Measurements from ENCODE around the gene RTF2. TPM values are rescaled to one million over a fixed set of nuclear protein-coding genes. Genes with fewer than 3 reads are reported as not detected.

RTF2 gene
- total RNA-seq, 1 donor from 2014 or later = 95.0 TPM

DNA sequence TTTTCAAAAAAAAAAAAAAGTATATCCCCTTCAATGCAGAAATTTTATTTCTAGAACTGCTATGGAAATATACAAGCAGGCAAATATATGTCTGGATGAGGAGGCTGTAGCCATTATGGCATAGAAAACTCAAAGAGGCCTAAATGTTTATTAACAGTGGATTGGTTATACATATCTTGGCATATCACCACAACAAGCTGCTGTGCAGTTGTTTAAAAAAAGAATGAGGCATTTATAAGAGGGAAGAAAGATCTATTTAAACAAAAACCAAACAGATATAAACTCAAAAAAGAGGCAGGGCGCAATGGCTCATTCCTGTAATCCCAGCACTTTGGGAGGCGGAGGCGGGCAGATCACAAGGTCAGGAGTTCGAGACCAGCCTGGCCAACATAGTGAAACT is 30.1 kb upstream of the RTF2 start:
- DNase-seq (ENCODE audit: low read depth) = no peak

DNA sequence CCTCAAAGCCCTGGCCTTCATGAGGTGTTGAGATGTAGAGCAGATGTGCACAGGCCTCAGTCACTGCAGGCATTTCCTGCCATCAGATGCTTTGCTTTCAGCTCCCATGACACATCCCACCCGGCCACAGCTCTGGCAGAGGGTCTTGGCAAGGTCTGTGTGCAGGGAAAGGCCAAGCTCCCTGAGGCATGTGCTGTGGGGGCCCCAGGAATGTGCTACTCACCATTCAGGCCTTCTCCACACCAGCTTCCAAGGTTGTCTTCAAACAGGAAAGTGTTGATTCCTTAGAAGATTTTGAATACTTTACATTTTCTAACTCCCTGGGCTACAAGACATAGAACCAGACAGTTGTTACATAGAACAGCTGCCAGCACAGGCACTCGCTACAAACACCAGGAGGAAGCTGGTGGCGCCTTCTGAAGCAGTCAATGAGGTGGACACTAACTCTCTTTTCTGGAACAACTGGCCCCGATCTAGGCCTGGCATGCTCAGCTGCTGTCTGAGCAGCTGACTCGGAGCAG is 28.6 kb upstream of the RTF2 start:
- DNase-seq (ENCODE audit: low read depth) = peak; percentile 14

DNA sequence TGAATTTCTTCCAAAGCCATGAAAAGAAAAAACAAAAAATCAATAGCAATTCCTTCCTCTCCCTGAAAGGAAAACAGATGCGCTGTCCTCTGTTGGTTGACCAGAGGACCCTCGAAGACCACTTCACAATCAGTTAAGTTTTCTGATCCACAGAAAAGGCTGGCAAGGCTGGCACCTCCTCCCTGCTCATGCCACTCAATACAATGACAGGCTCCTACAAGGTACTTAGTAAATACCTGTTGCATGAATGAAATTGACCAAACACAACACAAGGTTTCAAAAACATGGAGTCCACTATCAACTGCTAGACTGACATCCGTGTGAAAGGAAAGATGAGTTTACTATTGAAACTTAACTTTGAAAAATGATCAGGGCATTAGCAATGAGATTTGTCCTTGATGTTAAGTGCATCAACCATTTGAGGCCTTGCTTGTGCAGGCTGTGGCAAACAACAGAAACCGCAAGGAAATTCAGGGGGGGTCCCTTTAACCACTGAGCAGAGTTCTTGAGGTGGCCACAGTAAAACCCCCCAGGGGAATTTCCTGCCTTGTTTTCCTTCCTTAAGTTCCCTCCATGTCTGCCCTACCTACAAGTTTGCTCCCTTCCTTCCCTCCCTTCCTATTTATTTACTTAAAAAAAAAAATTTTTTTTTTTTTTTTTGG is 27.9 kb upstream of the RTF2 start:
- no peak for DNase-seq (ENCODE audit: low read depth)

DNA sequence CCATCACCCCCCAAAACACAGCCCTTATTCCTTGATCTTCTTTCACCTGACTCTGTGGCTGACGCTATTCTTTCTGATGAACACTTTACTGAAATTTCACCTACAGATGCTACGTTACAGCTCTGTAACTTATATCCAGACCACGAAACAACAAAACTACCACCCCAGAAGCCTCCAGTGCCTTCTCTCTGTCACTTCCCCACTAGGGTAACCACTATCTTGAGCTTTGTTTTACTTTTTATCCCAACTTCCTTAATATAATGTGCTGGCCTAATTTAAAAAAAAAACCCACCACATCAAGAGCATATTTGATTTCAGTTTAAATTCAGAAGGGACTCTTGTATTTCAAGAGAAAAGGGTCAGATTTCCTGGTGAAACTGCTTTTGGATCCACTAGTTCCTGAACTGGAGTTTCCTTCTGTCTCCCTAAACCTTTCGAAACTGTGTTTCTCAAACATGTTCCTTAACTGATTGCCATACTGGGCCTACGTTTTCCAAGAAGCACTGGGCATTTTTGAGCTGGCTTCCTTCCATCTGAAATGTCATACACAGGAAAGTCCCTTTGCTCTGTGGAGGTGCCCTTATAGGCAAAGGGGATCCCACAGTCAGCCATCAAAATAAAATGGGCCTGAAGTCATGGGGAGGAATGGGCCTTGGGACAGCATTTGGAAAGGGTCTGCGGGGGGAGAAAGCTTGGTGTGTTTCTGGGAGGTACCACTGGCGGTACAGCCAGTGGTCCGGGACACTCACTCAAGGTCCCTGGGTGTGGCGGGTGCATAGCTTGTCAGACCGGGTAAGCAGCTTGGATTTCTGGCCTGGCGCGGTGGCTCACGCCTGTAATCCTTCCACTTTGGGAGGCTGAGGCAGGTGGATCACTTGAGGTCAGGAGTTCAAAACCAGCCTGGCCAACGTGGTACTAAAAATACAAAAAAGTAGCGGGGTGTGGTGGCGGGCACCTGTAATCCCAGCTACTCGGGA is 25.8 kb upstream of the RTF2 start:
- DNase-seq (ENCODE audit: low read depth) = no peak

DNA sequence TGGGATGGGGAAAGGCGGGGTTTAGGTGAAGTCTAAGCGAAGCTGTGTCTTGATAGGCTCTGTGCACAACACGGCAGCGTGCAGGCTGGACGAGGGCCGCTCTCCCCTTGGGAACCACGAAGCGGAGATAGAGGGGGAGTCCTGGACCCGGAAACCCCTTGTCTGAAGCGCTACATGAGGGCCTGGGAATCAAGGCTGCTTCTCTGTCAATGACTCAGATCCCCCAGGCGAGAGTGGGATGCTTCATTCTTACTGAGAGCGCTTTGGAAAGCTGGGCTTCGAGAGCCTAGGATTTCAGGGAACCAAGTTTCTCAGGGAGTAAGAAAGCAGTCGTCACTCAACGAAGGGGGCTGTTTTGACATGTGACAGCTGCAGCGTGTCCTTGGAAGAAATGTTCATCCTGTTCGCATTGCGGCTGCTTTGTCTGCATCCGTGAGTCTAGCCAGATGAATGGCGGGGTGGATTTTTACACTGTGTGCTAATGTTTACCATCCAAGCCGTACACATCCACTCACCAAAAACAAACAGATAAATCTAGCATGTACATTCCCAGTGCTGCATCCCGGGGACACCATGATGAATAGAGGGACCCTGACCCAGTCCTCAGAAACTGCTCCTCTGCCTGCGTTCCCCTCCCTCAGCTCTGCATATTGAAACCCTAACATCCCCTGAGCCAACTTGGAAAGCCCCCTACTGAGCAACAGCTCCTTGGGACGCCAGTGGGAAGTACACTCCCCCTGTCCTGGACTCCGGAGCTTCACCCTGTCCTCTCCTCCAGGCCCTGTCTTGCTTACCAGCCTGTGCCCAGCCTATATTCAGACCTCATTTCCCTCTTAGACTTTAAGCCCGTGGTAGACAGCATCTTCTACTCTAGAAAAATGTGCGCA is 24.5 kb upstream of the RTF2 start:
- no peak for DNase-seq (ENCODE audit: low read depth)

DNA sequence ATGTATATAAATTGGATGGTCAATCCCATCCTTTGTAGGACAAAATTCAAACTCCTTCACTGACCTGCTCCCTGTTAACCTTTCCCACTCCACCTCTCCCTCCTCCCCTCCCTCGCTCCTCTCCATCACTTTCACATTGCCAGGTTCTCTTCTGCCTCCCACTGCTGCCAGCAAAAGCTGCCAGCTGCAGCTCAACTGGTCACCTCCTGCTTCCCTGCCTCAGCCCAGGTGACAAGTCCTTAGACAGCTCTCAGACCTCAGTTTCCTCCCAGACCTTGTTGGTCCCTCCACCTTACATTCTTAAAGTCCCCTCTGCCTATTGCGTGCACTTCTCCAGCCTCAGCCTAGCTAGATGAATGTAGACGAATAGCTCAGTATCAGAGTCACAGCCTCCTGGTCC is 23.3 kb upstream of the RTF2 start:
- DNase-seq (ENCODE audit: low read depth) = no peak

DNA sequence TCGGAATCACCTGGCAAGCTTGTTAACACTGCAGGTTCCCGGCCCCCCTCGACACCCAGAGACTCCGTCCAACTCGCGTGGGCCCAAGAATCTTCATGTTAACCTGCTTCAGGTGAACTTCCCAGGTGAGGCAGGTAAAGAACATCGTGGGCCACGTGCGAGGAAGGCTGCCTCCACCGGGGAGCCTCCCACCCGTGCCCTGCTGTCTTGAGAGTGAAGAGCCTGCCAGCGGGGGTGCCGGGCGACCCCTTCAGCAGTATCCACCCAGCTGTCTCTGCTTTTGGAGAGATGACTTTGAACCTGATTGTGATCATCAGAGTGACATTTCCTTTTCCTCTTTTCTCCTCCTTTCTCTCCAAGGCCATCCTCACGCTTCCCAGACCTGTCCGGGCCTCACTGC is 22.9 kb upstream of the RTF2 start:
- no peak for DNase-seq (ENCODE audit: low read depth)

DNA sequence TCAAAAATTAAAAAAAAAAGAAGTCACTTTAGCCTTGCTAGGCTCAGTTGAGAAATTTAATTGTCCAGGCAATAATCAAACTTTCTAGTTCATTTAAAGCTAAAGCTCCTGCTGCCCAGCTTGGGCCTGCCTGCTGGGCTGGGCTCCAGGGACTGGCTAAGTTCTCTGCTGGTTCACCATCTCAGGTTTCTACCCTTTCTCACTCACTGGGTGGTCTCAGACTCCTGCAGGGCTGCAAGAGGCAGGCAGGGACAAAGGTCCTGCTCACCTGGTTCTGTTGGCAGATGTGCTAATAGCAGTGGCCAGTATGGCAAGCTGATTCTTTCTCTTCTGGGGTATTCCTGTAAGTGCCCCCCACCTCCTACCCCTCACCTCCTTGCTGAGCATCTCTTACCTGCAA is 21.2 kb upstream of the RTF2 start:
- DNase-seq (ENCODE audit: low read depth) = no peak

DNA sequence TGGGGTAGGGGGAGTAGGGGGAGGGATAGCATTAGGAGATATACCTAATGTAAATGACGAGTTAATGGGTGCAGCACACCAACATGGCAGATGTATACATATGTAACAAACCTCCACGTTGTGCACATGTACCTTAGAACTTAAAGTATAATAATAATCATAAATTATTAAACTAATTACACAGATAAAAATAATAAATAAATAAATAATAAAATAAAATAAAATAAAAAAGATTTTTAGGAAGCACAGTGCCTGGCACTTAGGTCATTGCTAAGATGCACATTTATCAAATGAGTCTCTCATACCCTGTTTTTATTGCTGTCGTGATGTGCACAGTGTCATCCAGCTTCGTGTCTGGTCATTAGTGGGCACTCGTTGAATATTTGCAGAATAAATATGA is 19.0 kb upstream of the RTF2 start:
- DNase-seq (ENCODE audit: low read depth) = no peak

DNA sequence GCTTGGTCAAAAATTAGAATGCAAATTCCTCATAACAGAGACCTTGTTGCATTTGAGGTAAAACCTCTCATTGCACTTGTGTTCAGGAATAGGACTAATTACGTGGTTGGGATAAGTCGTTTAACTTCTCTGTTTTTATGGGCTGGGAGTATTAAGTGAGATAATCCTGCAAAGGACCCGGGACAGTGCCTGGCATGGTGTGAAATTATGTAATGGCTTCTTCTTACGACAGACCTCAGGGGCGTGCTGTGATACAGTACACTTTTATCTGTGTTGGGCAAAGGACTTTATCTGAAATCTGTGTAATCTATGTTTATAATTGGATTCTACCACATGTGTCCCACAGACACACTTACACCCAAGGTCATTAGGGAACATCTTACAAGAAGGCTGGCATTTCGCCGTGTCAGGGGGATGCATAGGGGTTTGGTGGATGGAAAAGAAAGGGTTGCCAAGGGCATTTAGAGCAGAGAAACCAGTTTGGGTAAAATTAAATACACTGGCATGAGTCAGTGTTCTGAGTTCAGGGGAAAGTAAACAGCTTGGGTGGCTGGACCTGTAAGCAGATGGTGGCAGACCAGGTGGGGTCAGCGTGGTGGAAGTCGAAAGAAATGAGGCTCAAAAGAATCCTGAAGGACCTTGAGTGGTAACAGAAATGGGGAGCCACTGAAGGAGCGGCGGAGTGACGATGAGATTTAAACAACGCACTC is 17.2 kb upstream of the RTF2 start:
- DNase-seq (ENCODE audit: low read depth) = no peak

DNA sequence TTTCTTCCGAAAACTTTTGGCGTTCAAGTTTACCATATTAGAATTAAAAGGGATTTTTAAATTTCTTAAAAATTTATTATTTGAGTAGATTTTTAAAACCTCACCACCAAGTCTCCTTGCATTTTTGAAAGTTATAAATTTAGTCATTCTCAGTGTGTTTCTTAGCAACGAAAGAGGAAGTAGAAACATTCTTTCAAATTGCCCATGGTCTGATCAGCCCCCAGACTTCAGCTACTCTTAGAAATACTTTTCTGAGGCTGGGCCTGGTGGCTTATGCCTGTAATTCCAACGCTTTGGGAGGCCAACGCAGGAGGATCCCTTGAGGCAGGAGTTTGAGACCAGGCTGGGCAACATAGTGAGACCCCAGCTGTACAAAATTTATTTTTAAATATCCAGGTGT is 15.1 kb upstream of the RTF2 start:
- DNase-seq (ENCODE audit: low read depth) = no peak

DNA sequence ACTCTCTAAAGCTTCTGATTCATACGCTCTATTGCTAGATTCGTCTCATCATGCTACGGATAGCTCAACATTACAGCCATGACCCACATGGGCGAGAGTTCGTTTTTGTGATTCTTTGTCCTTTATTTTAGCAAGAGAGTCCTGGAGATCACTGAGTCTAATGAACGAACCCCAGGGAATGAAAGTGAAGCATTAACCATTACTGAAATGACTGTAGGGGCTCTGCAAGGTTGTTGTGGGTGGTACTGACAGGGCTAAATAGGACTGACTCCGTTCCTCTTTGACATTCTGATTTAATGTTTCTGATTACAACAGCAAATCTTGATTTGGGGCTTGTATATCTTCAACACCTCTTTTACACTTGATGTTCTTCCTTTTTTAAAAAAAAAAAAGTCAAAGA is 13.7 kb upstream of the RTF2 start:
- DNase-seq (ENCODE audit: low read depth) = no peak

DNA sequence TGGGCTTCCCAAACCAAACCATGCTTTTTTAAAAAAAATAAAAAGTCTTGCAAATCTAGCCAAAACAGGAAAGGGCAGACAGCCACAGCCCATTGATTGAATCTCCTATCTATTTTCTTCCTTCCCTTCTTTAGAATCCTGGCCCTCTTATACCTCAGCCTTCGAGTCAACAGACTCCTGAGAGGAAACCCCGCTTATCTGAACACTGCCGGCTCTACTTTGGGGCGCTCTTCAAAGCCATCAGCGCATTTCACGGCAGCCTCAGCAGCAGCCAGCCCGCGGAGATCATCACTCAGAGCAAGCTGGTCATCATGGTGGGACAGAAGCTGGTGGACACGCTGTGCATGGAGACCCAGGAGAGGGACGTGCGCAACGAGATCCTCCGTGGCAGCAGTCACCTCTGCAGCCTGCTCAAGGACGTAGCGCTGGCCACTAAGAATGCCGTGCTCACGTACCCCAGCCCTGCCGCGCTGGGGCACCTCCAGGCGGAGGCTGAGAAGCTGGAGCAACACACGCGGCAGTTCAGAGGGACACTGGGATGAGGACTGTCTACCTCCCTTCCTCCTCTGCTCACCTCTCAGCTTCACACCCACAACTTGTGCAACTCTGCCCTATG is 10.1 kb upstream of the RTF2 start:
- DNase-seq (ENCODE audit: low read depth) = no peak

DNA sequence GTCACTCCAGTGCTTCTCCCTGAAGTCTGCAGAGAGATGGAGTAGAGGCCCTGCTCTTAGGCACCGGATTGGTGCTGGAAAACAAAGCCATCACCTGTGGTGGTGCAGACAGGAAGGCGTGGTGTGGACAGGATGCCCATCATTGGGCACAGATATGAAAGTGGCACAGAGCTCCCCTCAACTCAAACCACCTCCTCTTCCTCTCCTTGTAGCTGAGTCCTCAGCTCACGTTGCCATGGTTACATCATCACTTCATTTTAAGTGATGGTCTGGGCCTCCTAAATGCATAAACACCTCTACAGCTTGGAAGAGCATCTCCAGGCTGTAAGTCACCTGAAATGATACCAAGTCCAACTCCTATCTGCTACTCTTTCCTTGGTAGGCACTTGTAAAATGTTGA is 8.0 kb upstream of the RTF2 start:
- DNase-seq (ENCODE audit: low read depth) = no peak

DNA sequence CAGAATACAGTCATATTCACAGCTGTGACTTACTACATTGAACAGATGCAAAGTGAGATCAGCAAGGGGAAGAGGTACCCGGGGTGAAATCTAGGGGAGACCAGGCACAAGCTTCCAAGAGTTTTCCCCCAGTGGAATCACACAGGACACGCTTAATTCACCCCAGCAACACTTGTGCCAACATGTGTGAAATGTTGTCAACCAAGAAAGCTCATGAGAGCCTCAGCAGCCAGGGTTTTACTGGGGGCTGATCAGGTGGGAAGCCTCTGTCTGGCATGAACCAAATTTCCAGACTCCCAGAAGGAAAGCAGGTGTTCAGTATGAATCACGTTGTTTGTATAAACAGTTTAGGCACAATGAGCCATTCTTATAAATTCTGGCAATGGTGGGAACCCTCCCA is 6.9 kb upstream of the RTF2 start:
- no peak for DNase-seq (ENCODE audit: low read depth)

DNA sequence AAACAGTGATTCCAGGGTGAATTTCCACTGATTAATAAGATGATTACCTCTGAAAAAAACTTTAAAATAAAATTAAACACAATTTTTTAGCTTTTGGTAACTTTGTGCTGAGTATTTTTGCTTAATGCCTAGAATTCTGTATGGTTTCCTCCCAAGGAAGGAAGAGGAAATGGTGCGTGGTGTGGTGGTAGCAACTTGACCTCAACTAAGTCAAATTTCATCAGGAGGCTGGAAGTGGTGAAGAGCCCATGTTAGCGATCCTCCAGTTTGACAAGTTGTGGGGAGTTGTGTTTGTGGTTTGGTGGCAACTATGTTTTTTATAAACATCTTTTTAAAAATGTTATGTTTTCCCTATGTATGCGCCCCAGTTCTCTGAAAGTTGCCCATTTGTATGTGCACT is 5.0 kb upstream of the RTF2 start:
- DNase-seq (ENCODE audit: low read depth) = no peak

DNA sequence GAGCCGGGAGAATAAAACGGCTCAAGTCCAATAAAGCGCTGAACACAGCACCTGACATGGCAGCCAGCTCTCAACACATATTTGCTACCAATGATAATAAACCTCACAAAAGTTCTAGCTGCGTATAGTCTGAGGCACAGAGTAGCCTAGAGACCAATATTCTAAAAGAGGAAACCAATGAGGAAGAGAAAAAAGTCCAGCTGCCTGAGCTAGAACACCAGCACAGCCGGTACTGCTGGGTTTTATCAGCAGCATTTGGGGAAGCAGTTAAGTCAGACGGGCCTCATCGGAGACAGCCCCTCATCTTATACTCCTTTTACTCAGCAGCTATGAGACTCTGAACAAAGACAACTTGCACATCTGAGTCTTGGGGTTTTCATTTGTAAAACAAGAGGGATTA is 2.4 kb upstream of the RTF2 start:
- no peak for DNase-seq (ENCODE audit: low read depth)

DNA sequence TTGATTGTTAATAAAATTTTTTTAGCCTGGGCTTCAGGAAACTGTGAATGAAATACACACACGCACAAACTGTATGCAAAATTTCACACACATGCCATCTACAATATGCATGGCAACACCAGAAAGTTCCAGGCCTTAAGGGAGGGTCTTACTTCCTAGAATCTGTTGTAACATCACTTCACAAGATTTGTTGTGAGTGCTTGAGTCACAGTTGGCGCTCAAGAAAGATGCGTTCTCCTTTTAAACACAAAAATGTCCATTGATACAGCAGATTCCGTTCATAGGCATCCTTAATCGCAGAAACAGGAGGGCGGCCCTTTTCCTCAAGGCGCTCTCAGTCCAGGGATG is 485 bp upstream of the RTF2 start:
- no peak for DNase-seq (ENCODE audit: low read depth)

DNA sequence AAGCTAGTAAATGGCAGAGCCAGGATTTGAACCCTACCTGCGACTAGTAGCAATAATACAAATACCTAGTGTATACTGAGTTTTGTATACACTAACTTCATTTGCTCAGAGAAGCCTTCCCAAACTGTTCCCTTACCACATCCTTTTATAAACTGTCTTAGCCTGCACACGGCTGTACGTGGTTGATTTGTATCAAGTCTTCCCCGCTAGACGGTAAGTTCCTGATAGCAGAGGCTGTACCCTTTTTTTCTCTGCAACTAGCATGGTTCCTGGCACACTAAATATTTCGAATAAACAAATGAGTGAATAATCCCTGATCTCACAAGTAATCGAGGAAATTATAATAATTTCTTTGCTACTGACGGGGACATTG is 636 bp downstream of the RTF2 start:
- DNase-seq (ENCODE audit: low read depth) = no peak

DNA sequence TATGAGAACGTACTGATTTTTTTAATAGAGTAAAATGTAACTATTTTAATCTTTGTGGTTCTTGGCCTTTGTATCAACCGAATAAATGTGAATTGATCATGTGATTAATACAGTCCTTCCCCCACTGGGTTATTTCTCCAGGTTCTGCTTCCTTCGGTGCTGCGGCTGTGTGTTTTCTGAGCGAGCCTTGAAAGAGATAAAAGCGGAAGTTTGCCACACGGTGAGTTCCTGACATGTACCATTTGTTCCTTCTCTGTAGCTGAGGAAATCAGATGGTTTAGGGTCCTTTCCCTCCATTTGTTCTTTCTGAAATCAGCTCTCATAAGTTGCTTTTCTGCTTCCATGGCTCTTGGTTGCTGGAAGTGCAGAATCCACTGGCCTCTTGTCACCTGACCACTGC is 15.5 kb downstream of the RTF2 start:
- DNase-seq (ENCODE audit: low read depth) = no peak

DNA sequence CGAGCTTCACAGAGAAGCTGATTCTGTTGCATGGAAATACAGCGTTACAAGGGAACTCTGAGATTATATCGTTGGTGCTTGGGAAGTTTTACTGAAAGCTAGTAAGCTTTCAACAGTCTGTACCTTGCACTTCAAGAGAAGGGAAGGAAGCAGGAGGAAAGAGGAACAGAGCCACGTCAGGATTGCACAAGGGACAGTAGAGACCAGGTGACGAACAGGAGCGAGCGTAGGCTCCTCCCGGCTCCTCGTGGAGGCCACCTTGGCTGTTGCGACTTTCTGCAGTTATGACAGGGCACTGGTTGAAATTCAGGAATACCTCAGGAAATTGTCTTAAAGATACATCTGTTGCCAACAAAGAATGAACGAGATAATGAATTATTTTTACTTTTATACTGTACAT is 18.8 kb downstream of the RTF2 start:
- no peak for DNase-seq (ENCODE audit: low read depth)
